Ovary (tissue), 9 donors: ENCODE data around the gene TEX54. TPM values are rescaled to one million over a fixed set of nuclear protein-coding genes. Genes with fewer than 3 reads are reported as not detected.
"Not testable (repeated sequence)": the region's sequence is repeated elsewhere in the genome, so short reads cannot be mapped to it uniquely, and the experiment has no call there.

Source experiments
- DNase-seq, 5 donors: peaks; one replicate each; pipeline ENCODE4 v3.0.0-alpha.2; 2019 to 2020
- H3K27ac ChIP-seq, 2 donors: fragments of 200-600 bp; one replicate each; pipeline versions ENCODE4 v1.5.1 to v1.8.0; 2019 to 2022
- H3K27me3 ChIP-seq: fragments of 200-600 bp; one replicate; pipeline ENCODE4 v1.8.0; 2022
- H3K36me3 ChIP-seq: fragments of 200-600 bp; sonication (generic); one replicate; pipeline ENCODE4 v1.5.1; 2019
- H3K4me1 ChIP-seq: one replicate; pipeline ENCODE4 v1.8.1; 2013; ENCODE audit warnings: mild to moderate bottlenecking, moderate library complexity; ENCODE audit not compliant: insufficient read depth
- H3K4me3 ChIP-seq: fragments of 200-600 bp; sonication (generic); one replicate; pipeline ENCODE4 v1.5.1; 2017
- H3K9me3 ChIP-seq, 2 donors: fragments of 200-600 bp in 1 of 2; sonication (generic) in 1 of 2; one replicate each; pipeline versions ENCODE4 v1.5.1 to v1.8.1; 2013 to 2019; ENCODE audit warnings: mild to moderate bottlenecking in 1 of 2, moderate library complexity in 1 of 2
- EP300 ChIP-seq: sonication (generic); formaldehyde crosslinking; IDR thresholded peaks from one replicate; pipeline ENCODE4 v1.6.1; 2017; ENCODE audit warnings: antibody characterized with exemption
- POLR2A ChIP-seq: fragments of 450-650 bp; IDR thresholded peaks from one replicate; pipeline ENCODE4 v1.6.1; 2017; ENCODE audit warnings: antibody characterized with exemption, mild to moderate bottlenecking, moderate library complexity
- WGBS, 3 donors: extraction: QIAGEN DNeasy Blood & Tissue Kit in 1 of 3; methylation state at CpG; one replicate each; pipeline versions ENCODE4 v1.1.5 to v1.1.7; 2013 to 2017; 5-methylcytosine and 5-hydroxymethylcytosine counted together
- intact Hi-C, 4 donors: fragments of 100-400 bp; cut with DNase I; formaldehyde crosslinking; loops; one replicate each; pipeline versions ENCODE4 v1.11.0 to v1.15.1; 2022 to 2023
- polyA plus RNA-seq, 2 donors: library from polyadenylated mRNA; stranded (reverse); fragments of 200-250 nt in 1 of 2; fragments of 350-450 nt in 1 of 2; fragmentation: Illumina TruSeq in 1 of 2; extraction: RNeasy Lipid Tissue Mini Kit (QIAGEN cat#74804) in 1 of 2; gene quantifications; one replicate each; pipeline ENCODE4 v1.2.3, GENCODE V29; 2013 to 2014
- total RNA-seq, 7 donors: library from RNA; depleted of rRNA in 2 of 7; stranded (reverse); fragments of >200 nt in 2 of 7; fragmentation: NEBNext Ultra II Directional in 3 of 7; extraction: Animal tissue kit (Norgen Biotek cat#: 25700) in 3 of 7; gene quantifications; one replicate each; pipeline versions ENCODE4 v1.1.0 to v1.2.4, GENCODE V29; 2016 to 2023
- TF ChIP-seq, protein P1 (sequence below), 3 donors: fragments of 450-650 bp in 2 of 3; fragments of 200-600 bp in 1 of 3; IDR thresholded peaks; one replicate each; pipeline versions ENCODE4 v1.5.1 to v1.8.0; 2016 to 2022; ENCODE audit warnings: antibody characterized with exemption in 3 of 3, mild to moderate bottlenecking in 1 of 3
- donor health status: DM: no; HTN: no; CAD: no; lungs with moderate emphysema.
- donor health status: DM: no; HTN: no; CAD: no.
- donor health status: Bipolar disorder and iron deficiency.
- donor health status: DM: yes; HTN: yes; CAD: no.
- donor health status: DM: no; HTN: no; CAD: no.
- donor health status: DM: yes; HTN: yes; CAD: no.

Gene TEX54
- total and polyA plus RNA-seq, 9 donors, result not detected

DNA sequence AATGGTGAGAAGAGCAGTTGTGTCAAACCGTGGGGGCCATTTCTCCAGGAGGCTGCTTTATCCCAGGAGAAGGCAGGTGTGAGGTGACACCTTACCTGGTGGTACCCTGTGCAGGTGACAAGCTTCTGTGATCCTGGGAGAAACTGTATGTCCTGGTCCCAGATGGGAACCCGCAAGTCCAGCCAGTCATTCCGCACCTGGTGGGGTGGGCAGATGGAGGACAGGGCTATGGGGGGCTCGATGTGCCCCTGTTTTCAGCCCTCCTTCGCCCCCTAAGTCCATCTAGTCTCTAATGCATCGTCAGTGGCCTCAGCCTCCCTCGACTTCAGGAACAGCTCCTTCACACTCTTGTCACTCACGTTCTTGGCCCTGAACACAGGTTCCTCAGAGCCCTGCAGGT is 2.7 kb upstream of the TEX54 start:
- no peak for DNase-seq
- 77 to 87% (median 82%) methylated on average over 8 of the region's 8 CpGs for WGBS, 3 donors
- H3K27me3 ChIP-seq, result no peaks in the 10 kb centered on the region
- intact Hi-C loops, result no loop called here
- H3K27ac ChIP-seq, result no peak overlapping the region
- no peak overlapping the region for H3K4me3 ChIP-seq
- H3K36me3 ChIP-seq, result no peaks in the 10 kb centered on the region
- no peaks in the 10 kb centered on the region for H3K9me3 ChIP-seq
- TF ChIP-seq, protein P1, sequence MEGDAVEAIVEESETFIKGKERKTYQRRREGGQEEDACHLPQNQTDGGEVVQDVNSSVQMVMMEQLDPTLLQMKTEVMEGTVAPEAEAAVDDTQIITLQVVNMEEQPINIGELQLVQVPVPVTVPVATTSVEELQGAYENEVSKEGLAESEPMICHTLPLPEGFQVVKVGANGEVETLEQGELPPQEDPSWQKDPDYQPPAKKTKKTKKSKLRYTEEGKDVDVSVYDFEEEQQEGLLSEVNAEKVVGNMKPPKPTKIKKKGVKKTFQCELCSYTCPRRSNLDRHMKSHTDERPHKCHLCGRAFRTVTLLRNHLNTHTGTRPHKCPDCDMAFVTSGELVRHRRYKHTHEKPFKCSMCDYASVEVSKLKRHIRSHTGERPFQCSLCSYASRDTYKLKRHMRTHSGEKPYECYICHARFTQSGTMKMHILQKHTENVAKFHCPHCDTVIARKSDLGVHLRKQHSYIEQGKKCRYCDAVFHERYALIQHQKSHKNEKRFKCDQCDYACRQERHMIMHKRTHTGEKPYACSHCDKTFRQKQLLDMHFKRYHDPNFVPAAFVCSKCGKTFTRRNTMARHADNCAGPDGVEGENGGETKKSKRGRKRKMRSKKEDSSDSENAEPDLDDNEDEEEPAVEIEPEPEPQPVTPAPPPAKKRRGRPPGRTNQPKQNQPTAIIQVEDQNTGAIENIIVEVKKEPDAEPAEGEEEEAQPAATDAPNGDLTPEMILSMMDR (IDR thresholded peaks at IDR 0.05), result no peak
- no peak for TF ChIP-seq EP300
- no peak for TF ChIP-seq POLR2A
- H3K4me1 ChIP-seq, result peaks cover 3% of the 10 kb centered on the region

DNA sequence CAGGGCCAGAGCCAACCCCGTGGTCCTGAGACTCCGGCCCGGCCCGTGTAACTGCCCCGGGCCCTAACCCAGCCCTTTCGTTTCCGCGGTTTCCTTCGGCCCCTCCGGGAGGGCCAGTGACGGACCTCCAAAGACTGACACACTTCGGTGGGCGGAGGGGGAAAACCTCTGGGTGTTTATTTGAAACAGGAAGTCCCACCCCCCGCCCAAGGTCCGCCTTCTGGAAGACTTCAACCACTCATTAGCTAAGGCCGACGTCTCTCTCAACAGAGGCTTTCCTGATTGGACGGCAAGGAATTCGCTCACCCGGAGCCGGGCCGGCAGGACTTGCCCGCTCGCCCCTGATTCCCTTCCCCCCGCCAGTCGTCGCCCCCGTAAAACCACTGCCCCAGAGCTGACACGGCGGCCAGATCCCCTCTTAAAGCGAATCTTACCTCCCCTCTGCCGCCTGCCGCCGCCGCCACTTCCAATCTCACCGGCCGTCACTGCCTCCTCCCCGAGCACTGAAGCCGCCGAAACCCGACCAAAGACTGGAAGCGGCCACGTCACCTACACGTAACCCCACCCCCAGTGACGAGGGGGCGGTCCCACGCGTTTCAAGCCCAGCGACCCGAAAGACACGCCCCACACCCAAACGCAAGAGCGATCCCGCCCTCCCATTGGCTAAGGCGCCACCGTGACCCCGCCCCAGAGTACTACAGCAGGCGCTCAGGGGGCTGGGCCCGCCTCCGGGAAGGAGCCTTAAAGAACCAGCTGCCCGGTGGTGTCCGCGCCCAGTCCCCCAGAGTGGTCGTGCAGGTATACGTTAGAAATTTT is 913 bp downstream of the TEX54 start, which contains the start of gene STX5:
STX5 (minus strand) TSS at position 532 of the 816 bp plus-strand sequence. CDS start 808 bp downstream, outside the sequence.
- peak; percentile 99 to 100 (median 100) for DNase-seq
- TF ChIP-seq EP300, result no peak
- TF ChIP-seq POLR2A, result peak; percentile 96
- TF ChIP-seq, protein P1 (IDR thresholded peaks at IDR 0.05), result peak in 1 of 3 donors; percentile 25
- Histone ChIP-seq H3K36me3 (no peaks in the 10 kb centered on the region), H3K27ac (peak within 1 kb of the TSS; percentile 90 to 96), H3K4me1 (peaks cover 9% of the 10 kb centered on the region), H3K9me3 (no peaks in the 10 kb centered on the region), H3K27me3 (no peaks in the 10 kb centered on the region), H3K4me3 (peak within 1 kb of the TSS; percentile 96)
- 0 to 2% (median 0%) methylated on average over 55 to 65 of the region's 65 CpGs for WGBS, 3 donors
- intact Hi-C loops, result loop anchor here in 2 of 4 donors (2.0 to 5.0 kb wide), 3 partner anchors 27 to 45 kb away; partner anchors contain the start of genes TMEM179B (in 2 of the 2) and NXF1 (in 1 of the 2)

DNA sequence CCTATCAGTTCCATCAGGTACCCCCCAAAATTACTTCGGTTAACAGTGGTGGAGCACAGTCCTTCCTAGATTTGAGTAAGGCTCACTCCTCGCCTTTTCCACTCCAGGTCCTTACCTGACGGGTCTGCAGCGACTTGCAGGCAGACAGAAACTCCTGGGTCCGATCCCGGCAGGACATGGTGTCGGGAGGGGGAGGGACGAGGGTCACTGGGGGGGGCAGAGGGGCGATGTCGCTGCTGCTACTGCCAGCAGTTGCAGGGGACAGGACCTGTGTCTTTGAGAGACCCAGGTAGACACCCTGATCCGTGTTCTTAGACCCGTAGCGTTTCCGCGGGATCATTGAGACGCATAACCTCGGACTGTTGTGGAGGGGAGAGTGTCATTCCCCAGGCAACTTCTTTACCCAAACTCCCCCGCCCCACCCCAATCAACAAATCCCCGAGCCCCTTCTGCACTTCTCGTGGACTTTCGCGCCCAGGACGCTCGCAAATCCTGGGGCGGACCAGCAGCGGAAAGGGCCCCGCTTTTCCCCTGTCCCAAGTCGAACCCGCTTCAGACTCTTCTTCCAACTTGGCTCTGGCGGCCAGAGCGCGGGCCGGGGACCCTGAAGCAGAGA is 1.6 kb downstream of the TEX54 start:
- Histone ChIP-seq H3K27me3 (no peaks in the 10 kb centered on the region), H3K36me3 (no peaks in the 10 kb centered on the region), H3K4me3 (peak overlapping the region; percentile 96), H3K4me1 (peaks cover 9% of the 10 kb centered on the region), H3K9me3 (no peaks in the 10 kb centered on the region), H3K27ac (peak overlapping the region; percentile 90 to 96)
- TF ChIP-seq EP300 (no peak), POLR2A (peak; percentile 19)
- 0 to 1% (median 0%) methylated on average over 33 of the region's 33 CpGs for WGBS, 3 donors
- peak in 1 of 5 donors; percentile 34 for DNase-seq
- intact Hi-C loops, result loop anchor here in 1 of 4 donors (2.0 to 5.0 kb wide), 2 partner anchors 26 to 44 kb away; partner anchors contain the start of genes NXF1 and TMEM179B

DNA sequence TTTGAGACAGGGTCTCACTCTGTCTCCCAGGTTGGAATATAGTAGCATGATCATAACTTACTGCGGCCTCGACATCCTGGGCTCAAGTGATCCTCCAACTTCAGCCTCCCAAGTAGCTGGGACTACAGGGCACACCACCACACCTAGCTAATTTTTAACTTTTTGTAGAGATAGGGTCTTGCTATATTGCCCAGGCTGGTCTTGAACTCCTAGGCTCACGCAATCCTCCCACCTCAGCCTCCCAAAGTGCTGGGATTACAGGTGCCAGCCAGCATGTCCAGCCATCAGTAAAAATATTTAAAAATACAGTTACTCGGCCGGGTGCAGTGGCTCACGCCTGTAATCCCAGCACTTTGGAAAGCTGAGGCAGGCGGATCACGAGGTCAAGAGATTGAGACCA is 4.5 kb downstream of the TEX54 start:
- H3K36me3 ChIP-seq, H3K27me3 ChIP-seq, intact Hi-C loops, H3K4me1 ChIP-seq, H3K27ac ChIP-seq, H3K4me3 ChIP-seq, DNase-seq, H3K9me3 ChIP-seq: not testable (repeated sequence)
- WGBS, 3 donors, result 87 to 93% (median 88%) methylated on average over 8 of the region's 8 CpGs

DNA sequence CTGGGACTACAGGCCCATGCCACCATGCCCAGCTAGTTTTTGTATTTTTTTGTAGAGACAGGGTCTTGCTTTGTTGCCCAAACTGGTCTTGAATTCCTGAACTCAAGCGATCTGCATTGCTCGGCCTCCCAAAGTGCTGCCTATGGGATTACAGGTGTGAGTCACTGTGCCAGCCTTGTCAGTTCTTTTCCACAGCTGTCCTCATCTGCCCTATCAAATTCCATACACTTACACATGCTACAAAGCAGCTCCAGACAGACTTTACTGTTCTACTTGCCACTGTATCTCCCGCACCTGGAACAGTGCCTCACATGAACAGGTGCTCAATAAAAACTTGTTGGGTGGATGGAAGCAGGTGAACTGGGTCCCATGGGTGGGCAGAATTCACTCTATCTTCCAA is 9.0 kb downstream of the TEX54 start:
- no peak for DNase-seq
- no peak overlapping the region for H3K4me3 ChIP-seq
- TF ChIP-seq POLR2A, result no peak
- no peak for TF ChIP-seq EP300
- TF ChIP-seq, protein P1 (IDR thresholded peaks at IDR 0.05), result no peak
- no peaks in the 10 kb centered on the region for H3K36me3 ChIP-seq
- no peaks in the 10 kb centered on the region for H3K27me3 ChIP-seq
- no peaks in the 10 kb centered on the region for H3K9me3 ChIP-seq
- 87 to 91% (median 89%) methylated on average over 3 of the region's 3 CpGs for whole genome bisulfite sequencing, 3 donors
- no peaks in the 10 kb centered on the region for H3K4me1 ChIP-seq
- intact Hi-C loops, result no loop called here
- H3K27ac ChIP-seq, result no peak overlapping the region
